HG02763 (cell line): ENCODE measurements around the gene SPPL2B.
"Not testable (repeated sequence)": the region's sequence is repeated elsewhere in the genome, so short reads cannot be mapped to it uniquely, and the experiment has no call there.

Source experiments
- ATAC-seq: cut with Tn5 transposase; IDR thresholded peaks from one replicate; pipeline ENCODE4 v1.9.1; 2021; ENCODE audit warnings: mild to moderate bottlenecking, moderate library complexity; ENCODE audit not compliant: unreplicated experiment

The SPPL2B gene

DNA sequence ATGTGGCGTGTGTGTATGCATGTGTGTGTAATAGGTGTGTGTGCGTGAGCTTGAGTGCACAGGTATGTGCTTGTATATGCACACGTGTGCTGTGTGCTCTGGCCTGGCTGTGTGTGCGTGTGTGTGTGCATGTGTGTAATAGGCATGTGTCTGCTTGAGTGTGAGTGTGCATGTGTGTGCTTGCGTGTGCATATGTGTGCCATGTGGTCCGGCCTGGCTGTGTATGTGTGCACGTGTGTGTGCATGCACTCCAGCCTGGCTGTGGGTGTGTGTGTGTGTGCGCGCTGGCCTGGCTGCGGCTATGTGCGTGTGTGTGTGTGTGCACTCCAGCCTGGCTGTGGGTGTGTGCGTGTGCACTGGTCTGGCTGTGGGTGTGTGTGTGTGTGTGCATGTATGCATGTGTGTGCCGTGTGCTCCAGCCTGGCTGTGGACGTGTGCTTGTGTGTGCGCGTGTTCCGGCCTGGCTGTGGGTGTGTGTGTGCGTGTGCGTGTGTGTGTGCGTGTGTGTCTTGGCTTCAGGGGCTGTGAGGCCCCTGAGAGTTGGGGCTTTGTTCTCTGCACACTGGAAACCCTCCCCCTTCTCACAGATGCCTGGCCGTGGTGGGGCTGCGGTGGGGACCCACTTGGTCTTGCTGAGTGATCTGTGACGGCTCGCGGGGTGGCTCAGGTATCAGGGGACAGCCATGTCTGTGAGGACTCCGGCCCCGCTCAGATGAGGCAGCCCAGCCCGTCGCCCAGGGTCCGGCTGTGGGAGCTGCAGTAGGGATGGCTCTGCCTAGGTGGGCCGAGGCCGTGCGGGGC, 8.2 kb downstream of the SPPL2B start:
- ATAC-seq: no peak

DNA sequence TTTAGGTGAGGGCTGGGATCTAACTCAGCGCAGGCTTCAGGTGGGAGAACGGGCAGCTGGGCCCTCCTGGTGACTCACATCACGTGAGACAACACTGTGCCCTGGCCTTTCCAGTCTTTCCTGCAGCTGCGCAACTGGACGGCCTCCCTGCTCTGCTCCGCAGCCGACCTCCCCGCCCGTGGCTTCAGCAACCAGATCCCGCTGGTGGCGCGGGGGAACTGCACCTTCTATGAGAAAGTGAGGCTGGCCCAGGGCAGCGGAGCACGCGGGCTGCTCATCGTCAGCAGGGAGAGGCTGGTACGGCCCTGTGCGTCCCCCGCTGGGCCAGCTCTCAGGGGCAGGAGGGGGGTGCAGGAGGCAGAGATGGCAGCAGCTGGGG, 8.8 kb downstream of the SPPL2B start:
- ATAC-seq: no peak

DNA sequence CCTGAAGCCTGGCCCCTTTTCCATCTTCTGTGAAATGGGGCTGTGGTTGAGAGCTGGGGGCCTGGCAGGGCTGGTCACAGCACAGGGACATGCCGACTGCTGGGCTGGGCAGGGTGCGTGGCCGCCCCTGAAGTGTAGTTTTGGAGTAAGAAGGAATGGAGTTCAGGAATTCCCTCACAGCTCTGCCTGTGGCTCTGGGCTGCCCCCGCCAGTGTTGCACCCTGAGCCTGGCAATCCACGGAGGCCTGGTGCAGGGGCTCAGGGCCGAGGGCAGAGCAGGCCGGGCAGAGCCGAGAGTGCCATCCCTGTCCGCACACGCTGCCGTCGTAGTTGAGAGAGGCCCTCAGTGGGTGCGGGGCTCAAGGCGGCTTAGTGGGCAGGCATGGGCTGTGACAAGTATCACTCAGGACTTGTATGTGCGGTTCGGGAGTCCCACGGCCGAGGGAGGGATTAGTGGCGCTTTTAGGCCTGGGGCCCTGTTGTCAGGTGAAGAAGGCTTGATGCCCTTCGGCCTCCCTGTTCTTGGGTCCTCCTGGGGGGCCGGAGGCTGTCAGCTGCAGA, 9.7 kb downstream of the SPPL2B start:
- ATAC-seq: no peak

DNA sequence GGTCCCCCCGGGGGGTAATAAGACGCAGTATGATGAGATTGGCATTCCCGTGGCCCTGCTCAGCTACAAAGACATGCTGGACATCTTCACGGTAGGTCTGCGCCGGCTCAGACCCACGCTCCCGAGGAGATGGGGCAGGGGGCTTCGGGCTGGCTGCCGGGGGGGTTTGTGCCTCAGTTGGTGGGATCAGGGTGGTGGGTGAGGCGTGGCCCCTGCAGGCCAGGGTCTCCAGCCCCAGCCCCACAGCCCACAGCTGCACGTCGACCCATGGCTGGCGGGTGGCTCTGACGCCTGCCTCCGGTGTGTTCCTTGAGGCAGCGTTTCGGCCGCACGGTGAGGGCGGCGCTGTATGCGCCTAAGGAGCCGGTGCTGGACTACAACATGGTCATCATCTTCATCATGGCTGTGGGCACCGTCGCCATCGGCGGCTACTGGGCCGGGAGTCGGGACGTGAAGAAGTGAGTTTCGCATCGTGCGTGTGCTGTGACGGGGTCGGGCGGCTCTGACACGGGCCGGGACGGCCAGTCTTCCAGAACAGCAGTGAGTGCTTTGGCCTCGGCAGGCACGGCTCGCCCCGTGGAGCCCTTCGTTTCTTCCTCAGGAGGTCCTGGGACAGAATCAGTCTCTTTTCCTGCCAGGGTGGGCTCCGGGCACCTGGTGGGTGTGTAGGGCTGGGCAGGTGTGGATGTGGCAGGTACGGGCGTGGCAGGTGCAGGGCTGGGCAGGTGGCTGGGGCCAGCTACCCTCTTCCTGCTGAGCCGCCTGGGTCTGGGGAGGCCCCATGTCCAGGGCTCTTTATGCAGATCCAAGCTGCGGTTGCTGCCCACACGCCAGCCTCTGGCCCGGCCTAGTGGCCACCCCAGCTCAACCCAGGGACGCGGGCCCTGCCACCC, 10.5 kb downstream of the SPPL2B start:
- no peak for ATAC-seq

DNA sequence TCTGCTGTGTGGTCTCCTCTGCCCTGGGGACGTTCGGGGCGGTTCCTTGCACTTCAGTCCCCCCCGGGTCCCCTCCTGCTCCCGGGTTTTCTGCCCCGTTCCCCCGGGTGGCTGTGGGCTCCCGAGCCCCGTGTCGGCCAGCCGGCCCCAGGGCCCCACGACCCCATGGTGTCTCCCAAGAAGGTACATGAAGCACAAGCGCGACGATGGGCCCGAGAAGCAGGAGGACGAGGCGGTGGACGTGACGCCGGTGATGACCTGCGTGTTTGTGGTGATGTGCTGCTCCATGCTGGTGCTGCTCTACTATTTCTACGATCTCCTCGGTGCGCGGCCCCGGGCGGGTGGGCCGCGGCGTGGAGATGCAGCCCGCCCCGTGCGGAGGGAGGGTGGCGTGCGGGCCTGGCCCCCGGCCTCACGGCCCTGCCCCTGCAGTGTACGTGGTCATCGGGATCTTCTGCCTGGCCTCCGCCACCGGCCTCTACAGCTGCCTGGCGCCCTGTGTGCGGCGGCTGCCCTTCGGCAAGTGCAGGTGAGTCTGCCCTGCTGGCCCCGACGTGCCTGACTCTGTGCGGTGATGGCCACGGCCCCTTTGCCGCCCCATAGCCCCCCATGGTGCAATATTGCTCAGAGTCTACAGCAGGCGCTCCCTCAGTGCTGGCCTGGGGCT, 11.3 kb downstream of the SPPL2B start:
- ATAC-seq: no peak

DNA sequence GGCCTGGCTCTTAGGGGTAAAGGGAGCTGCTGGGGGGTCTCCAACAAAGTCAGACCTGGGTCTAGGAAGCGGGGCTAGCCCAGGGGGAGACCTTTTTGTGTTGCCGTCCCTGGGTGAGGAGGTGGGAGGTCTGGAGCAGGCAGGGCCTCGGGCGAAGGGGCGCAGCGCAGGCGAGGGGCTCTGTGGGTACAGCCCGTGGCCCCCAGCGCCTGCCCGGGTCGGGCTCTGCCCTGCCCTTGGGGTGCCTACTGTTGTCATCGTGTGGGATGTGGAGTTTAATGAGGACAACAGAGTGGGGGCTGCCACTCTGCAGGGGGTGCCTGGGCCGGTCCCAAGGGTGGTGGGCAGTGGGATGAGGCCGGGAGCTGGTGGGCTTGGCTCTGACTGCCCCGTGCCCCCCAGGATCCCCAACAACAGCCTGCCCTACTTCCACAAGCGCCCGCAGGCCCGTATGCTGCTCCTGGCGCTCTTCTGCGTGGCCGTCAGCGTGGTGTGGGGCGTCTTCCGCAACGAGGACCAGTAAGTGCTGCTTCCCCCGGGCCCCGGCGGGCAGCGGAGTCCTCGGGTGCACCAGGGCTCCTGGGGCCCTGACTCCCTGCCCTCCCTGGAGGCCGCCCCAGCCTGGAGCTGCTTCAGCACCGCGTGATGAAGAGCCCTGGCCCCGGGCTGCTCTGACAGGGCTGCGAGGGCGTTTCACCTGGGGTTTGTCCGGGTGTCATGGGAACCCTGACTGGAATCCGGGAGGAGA, 12.2 kb downstream of the SPPL2B start:
- ATAC-seq: no peak

DNA sequence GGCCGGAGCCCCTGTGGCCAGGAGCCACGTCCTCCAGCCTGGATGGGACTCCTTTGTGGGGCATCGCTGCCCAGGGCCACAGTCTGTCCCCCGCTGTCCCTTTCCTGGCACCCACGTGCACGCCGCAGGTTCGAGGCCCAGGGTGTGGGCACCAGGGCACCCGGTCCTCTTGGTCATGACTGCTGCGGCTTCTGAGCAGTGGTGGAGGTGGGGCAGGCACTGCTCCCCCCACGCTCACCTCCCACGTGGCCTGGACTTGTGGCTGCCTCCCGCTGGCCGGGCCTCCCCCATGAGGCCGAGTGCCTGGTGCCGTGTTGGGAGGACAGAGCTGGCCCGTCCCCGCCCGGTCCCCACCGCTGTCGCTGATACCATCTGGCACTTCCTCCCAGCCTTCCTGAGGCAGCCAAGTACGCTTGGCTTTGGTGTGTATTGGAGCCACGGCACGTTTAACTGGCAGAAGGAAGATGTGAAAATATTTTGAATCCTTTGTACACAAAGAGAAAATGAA, 12.8 kb downstream of the SPPL2B start:
- no peak for ATAC-seq

DNA sequence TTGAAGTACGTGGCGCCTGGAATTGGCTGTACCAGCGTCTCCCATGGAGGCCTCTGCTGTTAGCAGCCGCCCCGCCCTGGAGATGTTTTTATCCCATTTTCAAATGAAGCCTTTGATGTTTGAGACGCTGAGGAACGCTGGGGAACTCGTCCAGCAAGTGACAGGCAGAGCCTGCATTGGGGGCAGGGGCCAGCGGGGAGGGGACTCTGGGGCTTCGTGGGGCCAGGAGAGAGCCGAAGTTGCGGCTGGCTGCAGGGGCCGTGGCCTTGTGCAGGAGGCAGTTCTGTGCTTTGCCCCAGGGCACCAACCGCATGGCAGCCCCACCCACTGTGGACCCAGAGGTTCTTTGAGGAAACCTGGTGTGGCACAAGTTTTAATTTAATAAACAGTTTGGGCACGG, 13.5 kb downstream of the SPPL2B start:
- ATAC-seq: no peak

DNA sequence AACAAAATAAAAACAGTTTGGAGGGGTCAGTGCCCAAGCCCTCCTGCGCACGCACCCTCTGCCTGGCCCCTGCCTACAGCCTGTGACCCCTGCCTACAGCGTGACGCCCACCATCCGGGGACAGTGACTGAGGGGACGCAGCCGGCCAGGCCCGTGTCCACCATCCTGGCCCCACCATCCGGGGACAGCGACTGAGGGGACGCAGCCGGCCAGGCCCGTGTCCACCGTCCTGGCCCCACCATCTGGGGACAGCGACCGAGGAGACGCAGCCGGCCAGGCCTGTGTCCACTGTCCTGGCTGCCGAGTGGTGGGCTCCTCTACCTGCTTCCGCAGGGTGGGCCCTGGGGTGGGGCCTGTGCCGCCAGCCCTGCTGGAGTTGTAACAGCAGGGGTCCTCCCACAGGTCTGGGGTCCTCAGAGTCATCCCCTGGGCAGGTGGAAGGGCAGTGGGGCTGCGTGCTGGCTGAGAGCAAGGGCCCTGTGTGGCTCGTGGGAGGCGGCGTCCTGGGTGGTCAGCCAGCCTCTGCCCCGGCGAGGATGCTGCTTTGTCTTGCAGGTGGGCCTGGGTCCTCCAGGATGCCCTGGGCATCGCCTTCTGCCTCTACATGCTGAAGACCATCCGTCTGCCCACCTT, 14.3 kb downstream of the SPPL2B start:
- ATAC-seq: no peak

DNA sequence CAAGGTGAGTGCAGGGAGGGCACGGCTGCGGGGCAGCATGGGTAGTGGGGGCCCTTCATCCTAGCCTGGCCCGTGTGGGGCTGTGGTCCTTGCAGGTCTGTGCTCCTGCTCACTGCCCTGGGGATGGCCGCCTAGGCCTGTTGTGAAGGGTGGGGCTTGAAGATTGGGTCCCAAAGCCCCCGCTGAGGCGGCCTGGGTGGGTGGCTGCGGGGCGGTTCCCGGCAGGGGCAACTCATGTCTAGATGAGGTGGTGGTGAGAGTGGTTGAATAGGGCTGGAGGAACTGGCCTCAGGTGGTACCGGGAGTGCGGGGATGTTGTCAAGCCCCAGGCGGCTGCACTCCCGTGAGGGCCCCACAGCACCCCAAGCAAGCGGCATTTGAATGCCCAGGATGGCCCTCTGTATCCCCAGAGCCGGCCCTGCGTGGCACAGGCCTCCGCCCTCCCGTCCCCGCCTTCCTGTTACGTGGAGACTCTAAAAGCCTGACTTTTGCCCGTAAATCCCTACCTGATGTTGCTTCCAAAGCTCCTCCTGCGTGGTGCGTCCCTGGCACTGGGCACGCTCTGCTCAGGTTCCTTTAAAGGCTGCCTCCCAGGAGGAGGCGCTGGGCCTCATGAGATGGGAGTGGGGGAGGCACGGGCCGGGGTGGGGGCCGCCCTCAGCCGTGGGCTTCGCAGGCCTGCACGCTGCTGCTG, 15.0 kb downstream of the SPPL2B start:
- ATAC-seq: no peak

DNA sequence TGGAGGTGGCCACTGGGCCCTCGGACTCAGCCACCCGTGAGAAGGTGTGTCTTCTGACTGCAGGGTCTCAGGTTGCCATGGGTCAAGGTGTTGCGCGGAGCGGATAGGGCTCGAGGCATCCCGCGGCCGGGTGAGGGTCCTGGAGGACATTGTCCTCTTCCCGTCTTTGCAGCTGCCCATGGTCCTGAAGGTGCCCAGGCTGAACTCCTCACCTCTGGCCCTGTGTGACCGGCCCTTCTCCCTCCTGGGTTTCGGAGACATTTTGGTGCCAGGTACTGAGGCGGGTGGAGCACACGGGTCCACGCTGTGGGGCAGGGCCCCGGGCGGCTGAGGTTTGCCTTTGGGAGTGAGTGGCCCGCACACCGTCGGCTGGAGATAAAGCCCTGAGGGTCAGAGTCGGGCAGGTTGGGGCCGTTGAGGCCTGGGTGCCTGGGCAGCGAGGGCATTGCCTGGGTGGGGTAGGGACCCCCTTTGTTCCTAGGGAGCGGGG, 15.9 kb downstream of the SPPL2B start:
- ATAC-seq: no peak

DNA sequence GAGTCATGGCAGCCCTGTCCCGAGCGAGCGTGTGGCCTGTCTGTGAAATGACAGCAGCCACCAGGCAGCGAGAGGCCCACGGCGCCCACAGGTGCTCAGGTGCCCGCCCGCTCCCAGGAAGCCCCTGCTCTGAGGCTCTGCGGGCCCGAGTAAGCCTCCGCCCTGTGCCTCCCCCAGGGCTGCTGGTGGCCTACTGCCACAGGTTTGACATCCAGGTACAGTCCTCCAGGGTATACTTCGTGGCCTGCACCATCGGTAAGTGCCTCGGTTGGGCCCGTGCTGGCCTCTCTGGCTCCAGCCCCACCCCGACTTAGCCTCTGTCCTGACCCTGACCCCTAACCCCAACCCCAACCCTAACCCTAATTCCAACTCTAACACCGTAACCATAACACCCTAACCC, 16.6 kb downstream of the SPPL2B start:
- no peak for ATAC-seq

DNA sequence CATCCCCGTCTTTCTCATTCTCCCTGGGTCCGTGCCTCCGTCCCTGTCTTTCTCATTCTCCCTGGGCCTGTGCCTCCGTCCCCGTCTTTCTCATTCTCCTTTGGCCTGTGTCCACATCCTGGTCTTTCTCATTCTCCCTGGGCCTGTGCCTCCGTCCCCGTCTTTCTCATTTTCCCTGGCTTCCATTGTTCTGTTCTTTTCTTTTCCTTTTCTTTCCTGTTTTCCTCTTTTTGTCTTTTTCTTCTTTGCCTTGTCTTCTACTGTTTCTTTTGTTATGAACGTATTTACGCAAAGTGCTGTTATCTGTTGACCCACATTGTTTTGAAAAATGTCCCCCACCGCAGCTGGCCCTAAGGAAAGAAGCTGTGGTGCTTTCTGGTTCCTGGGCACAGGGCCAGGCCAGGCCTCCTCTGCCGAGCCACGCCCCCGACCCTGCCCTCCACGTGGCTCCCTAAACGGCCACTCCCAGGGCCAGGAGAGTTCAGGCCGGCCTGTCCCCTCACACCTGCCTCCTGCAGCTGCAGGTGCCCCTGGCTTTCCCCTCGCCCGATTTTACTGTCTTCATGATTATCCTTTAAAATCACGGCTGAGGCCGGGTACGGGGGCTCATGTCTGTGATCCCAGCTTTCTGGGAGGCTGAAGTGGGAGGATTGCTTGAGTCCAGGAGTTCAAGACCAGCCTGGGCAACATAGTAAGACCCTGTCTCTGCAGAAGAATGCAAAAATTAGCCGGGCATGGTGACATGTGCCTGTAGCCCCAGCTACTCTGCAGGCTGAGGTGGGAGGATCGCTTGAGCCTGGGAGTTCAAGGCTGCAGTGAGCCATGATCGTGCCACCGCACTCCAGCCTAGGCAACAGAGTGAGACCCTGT, 17.5 kb downstream of the SPPL2B start:
- ATAC-seq: no peak

DNA sequence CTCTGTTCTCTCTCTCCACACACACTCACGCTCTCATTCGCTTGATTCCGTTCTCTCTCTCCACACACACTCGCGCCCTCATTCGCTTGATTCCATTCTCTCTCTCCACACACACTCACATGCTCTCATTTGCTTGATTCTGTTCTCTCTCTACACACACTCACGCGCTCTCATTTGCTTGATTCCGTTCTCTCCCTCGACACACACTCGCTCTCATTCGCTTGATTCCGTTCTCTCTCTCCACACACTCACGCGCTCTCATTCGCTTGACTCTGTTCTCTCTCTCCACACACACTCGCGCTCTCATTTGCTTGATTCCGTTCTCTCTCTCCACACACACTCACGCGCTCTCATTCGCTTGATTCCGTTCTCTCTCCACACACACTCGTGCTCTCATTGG, 21.3 kb downstream of the SPPL2B start:
- not testable (repeated sequence) for ATAC-seq

DNA sequence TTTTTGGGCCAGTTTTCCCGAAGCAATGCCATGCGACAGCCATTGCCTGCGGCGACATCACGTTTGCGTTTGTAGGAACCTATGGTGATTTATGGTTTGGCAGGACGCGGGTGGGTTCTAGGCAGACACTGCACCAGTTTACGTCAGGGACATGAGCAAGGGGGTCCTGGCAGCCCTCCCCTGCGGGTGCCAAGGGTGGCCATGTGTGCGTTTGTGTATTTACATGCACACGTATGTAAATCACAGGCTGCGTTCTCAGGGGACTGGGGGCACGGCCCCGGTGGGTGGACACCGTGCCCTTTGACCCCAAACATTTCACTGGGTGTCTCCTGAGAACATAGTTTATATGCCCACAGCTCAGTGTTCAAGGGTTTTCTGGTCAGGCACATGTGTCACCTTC, 22.2 kb downstream of the SPPL2B start:
- ATAC-seq: no peak

DNA sequence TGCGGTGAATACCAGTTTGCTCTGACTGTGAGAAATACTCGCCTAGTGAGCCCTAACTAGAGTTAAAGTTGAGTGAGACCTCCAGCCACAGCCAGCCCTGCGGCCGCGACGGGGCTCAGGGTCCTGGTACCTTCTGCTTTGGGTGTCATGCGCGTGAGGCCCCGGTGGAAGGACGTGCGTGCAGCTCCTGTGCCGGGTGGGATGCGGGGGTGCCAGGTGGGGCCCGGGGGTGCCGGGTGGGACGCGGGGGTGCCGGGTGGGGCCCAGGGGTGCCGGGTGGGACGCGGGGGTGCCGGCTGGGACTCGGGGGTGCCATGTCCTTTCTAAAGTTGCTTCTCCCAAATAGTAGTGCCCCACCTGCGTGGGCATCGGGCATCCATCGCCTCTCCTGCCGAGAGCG, 23.1 kb downstream of the SPPL2B start:
- no peak for ATAC-seq

DNA sequence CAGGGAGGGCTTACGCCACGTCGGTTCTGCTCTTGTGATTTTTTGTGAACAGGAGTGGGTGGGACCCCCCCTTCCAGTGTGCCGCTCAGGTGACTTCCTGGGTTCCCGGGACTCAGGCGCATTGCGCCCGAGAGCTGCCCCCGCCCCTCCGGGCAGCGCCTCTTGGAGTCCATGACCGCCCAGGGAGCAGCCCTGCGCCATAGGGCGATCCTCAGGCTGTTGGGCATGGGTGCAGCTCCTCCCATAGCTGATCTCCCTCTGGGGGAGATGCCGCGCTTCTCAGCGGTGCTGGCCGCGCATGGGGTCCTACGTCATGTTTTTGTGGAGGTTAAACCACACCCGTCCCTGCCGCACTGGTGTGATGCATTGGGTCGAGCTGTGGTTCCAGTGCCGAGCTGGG, 23.6 kb downstream of the SPPL2B start:
- no peak for ATAC-seq

DNA sequence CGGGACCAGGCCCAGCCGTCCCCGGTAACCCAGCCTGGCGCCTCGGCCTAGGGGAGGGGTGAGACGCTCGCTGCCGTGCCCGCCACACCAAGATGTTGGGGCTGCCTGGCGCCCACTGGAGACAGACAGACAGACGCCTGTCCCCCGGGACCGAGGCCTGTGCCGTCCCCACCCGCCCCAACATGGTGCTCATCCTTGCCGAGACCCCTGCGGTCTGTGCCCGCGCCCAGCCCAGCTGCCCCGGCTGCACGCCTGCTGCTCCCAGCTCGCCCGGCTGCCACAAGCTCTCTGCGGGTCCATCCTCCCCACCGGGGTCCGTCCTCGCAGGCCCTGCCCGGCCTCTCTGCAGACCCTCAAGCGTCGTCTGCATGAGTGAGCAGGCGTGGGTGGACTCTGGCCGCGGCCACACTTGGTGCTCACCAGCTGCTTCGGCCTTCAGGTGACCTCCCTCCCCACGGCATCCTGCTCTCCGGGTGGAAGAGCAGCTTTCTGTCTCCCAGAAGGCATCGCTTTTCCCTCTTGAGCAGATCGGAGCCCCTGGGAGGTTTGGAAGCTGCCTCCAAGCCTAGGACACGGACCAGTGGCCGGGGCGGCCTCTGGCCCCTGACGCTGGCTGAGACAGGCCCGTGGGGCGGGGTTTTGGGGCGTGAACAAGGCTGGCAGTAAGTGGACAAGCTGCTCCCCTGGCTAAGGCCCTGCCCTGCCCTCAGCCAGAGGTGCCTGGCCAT, 24.8 kb downstream of the SPPL2B start:
- no peak for ATAC-seq
